H9 (cell line): ENCODE data around the gene CDH4. TPM values are rescaled to one million over a fixed set of nuclear protein-coding genes. Genes with fewer than 3 reads are reported as not detected.

ENCODE experiments used
- DNase-seq: peaks from one replicate; pipeline ENCODE4 v3.0.0-alpha.2; 2017
- H2AFZ ChIP-seq: one replicate; pipeline ENCODE4 v1.6.1; 2013; ENCODE audit warnings: mild to moderate bottlenecking, low read length, control low read depth, moderate library complexity
- H2AK5ac ChIP-seq: 2 replicates; pipeline ENCODE4 v1.6.1; 2013; ENCODE audit warnings: low read length, control low read depth, mixed read lengths; ENCODE audit not compliant: insufficient read length
- H2BK120ac ChIP-seq: one replicate; pipeline ENCODE4 v1.6.1; 2013; ENCODE audit warnings: low read depth, mild to moderate bottlenecking, low read length, control low read depth, inconsistent platforms; ENCODE audit not compliant: poor library complexity, severe bottlenecking
- H2BK12ac ChIP-seq: 2 replicates; pipeline ENCODE4 v1.6.1; 2013; ENCODE audit warnings: low read length, control low read depth, mixed read lengths, low read depth; ENCODE audit not compliant: insufficient read length
- H2BK15ac ChIP-seq: 2 replicates; pipeline ENCODE4 v1.6.1; 2013; ENCODE audit warnings: low read depth, low read length, control low read depth
- H2BK20ac ChIP-seq: one replicate; pipeline ENCODE4 v1.6.1; 2013; ENCODE audit warnings: low read depth, mild to moderate bottlenecking, low read length, control low read depth, inconsistent platforms; ENCODE audit not compliant: poor library complexity, severe bottlenecking
- H2BK5ac ChIP-seq: 2 replicates; pipeline ENCODE4 v1.6.1; 2013; ENCODE audit warnings: low read length, control low read depth, mixed read lengths; ENCODE audit not compliant: insufficient read length
- H3K14ac ChIP-seq: 2 replicates; pipeline ENCODE4 v1.6.1; 2013; ENCODE audit warnings: low read length, control low read depth; ENCODE audit not compliant: insufficient read depth
- H3K18ac ChIP-seq: 2 replicates; pipeline ENCODE4 v1.6.1; 2013; ENCODE audit warnings: low read depth, mild to moderate bottlenecking, mixed read lengths, low read length, control low read depth; ENCODE audit not compliant: insufficient read length
- H3K23ac ChIP-seq: 2 replicates; pipeline ENCODE4 v1.6.1; 2013; ENCODE audit warnings: low read length, control low read depth, mixed read lengths, low read depth; ENCODE audit not compliant: insufficient read length
- H3K23me2 ChIP-seq: 2 replicates; pipeline ENCODE4 v1.6.1; 2013; ENCODE audit warnings: low read depth, mild to moderate bottlenecking, mixed read lengths, low read length, control low read depth; ENCODE audit not compliant: insufficient read length, poor library complexity, severe bottlenecking
- H3K27ac ChIP-seq: 2 replicates; pipeline ENCODE4 v1.5.1; 2013; ENCODE audit warnings: low read length, control low read depth, mixed read lengths, low read depth; ENCODE audit not compliant: insufficient read length
- H3K27me3 ChIP-seq: 2 replicates; pipeline ENCODE4 v1.6.1; 2013; ENCODE audit warnings: low read length, control low read depth, inconsistent platforms; ENCODE audit not compliant: insufficient read depth
- H3K4ac ChIP-seq: 2 replicates; pipeline ENCODE4 v1.6.1; 2013; ENCODE audit warnings: low read depth, mild to moderate bottlenecking, control low read depth, inconsistent platforms, low read length, moderate library complexity
- H3K4me1 ChIP-seq: 2 replicates; pipeline ENCODE4 v1.6.1; 2013; ENCODE audit warnings: low read length, control low read depth, inconsistent platforms; ENCODE audit not compliant: insufficient read depth
- H3K4me2 ChIP-seq: 2 replicates; pipeline ENCODE4 v1.6.1; 2013; ENCODE audit warnings: low read length, control low read depth, mixed read lengths; ENCODE audit not compliant: insufficient read length, insufficient read depth
- H3K56ac ChIP-seq: 2 replicates; pipeline ENCODE4 v1.6.1; 2013; ENCODE audit warnings: low read depth, mild to moderate bottlenecking, mixed read lengths, low read length, control low read depth; ENCODE audit not compliant: insufficient read length
- H3K79me1 ChIP-seq: 2 replicates; pipeline ENCODE4 v1.6.1; 2013; ENCODE audit warnings: low read depth, mild to moderate bottlenecking, moderate library complexity, low read length, control low read depth, inconsistent platforms; ENCODE audit not compliant: insufficient read depth, poor library complexity, severe bottlenecking
- H3K79me2 ChIP-seq: 2 replicates; pipeline ENCODE4 v1.6.1; 2013; ENCODE audit warnings: low read length, control low read depth, inconsistent platforms; ENCODE audit not compliant: insufficient read depth
- H3K9ac ChIP-seq: 2 replicates; pipeline ENCODE4 v1.6.1; 2013; ENCODE audit warnings: low read length, control low read depth, mixed read lengths; ENCODE audit not compliant: insufficient read length; ENCODE audit errors: extremely low read depth
- H3K9me3 ChIP-seq: one replicate; pipeline ENCODE4 v1.6.1; 2013; ENCODE audit warnings: low read depth, low read length, inconsistent platforms; ENCODE audit not compliant: control insufficient read depth
- H3T11ph ChIP-seq: one replicate; pipeline ENCODE4 v1.6.1; 2013; ENCODE audit warnings: mild to moderate bottlenecking, low read length, control low read depth, inconsistent platforms
- H4K20me1 ChIP-seq: one replicate; pipeline ENCODE4 v1.6.1; 2013; ENCODE audit not compliant: control insufficient read depth, insufficient read length, insufficient read depth
- H4K5ac ChIP-seq: 2 replicates; pipeline ENCODE4 v1.6.1; 2013; ENCODE audit warnings: low read depth, mild to moderate bottlenecking, mixed read lengths, low read length, control low read depth; ENCODE audit not compliant: insufficient read length
- H4K8ac ChIP-seq: replicated peaks from 2 replicates; pipeline ENCODE4 v1.6.1; 2013; ENCODE audit warnings: low read length, control low read depth, mixed read lengths, low read depth; ENCODE audit not compliant: insufficient read length
- H4K91ac ChIP-seq: 2 replicates; pipeline ENCODE4 v1.6.1; 2013; ENCODE audit warnings: low read depth, mild to moderate bottlenecking, moderate library complexity, mixed read lengths, low read length, control low read depth; ENCODE audit not compliant: insufficient read length
- H3K27ac Mint-ChIP-seq, 3 experiments: 2 replicates in 2 of 3; 3 replicates in 1 of 3; pipeline ENCODE4 v1.8.0; 2020 to 2021; ENCODE audit warnings: mixed read lengths in 3 of 3, mild to moderate bottlenecking in 1 of 3, moderate library complexity in 1 of 3
- H3K27me3 Mint-ChIP-seq: 2 replicates; pipeline ENCODE4 v1.8.0; 2021; ENCODE audit warnings: low read depth, mild to moderate bottlenecking, moderate library complexity, mixed read lengths
- H3K36me3 Mint-ChIP-seq, 3 experiments: 2 replicates in 2 of 3; 3 replicates in 1 of 3; pipeline ENCODE4 v1.8.0; 2020 to 2021; ENCODE audit warnings: low read depth in 3 of 3, mixed read lengths in 3 of 3; ENCODE audit not compliant: insufficient read depth in 1 of 3
- H3K4me1 Mint-ChIP-seq, 2 experiments: 2 replicates each; pipeline ENCODE4 v1.8.0; 2020; ENCODE audit warnings: mixed read lengths in 2 of 2
- H3K4me3 Mint-ChIP-seq, 2 experiments: 2 replicates in 1 of 2; 3 replicates in 1 of 2; pipeline ENCODE4 v1.8.0; 2020 to 2021; ENCODE audit warnings: mild to moderate bottlenecking in 2 of 2, mixed read lengths in 2 of 2, moderate library complexity in 1 of 2
- H3K9me3 Mint-ChIP-seq, 2 experiments: 2 replicates in 1 of 2; 3 replicates in 1 of 2; pipeline ENCODE4 v1.8.0; 2020; ENCODE audit warnings: mild to moderate bottlenecking in 2 of 2, mixed read lengths in 2 of 2, moderate library complexity in 1 of 2
- whole genome bisulfite sequencing: extraction: QIAGEN DNeasy Blood & Tissue Kit; methylation state at CpG from one replicate; pipeline ENCODE4 v1.1.7; 2013; ENCODE audit warnings: missing lambda C conversion rate, low lambda C conversion rate, mixed read lengths; ENCODE audit not compliant: insufficient read length; ENCODE audit errors: extremely low coverage; 5-methylcytosine and 5-hydroxymethylcytosine counted together
- total RNA-seq: library from RNA; stranded (reverse); gene quantifications from 2 replicates; pipeline ENCODE4 v1.2.1, GENCODE V29; 2021
- TF ChIP-seq, protein P1 (sequence below): fragments of 200-600 bp; sonication (generic); conservative IDR thresholded peaks from 3 replicates; pipeline ENCODE4 v1.8.0; 2021; ENCODE audit warnings: antibody characterized with exemption, mild to moderate bottlenecking

CDH4 gene
- total RNA-seq, 1 experiment from 2014 or later: 3.0 TPM

- H3K4me1 ChIP-seq: no peaks in the 10 kb centered on the region
- Mint-ChIP-seq H3K27me3 (peaks cover 50% of the 10 kb centered on the region), H3K4me1 (no peaks in the 10 kb centered on the region), H3K9me3 (no peaks in the 10 kb centered on the region), H3K27ac (no peak overlapping the region; a peak in 1 of 7 replicates), H3K36me3 (no peaks in the 10 kb centered on the region; a peak in 1 of 7 replicates), H3K4me3 (no peak overlapping the region)
- no peaks in the 10 kb centered on the region for H4K20me1 ChIP-seq
- no peak overlapping the region for H2BK15ac ChIP-seq
- no peak overlapping the region for H3K56ac ChIP-seq
- no peak overlapping the region for H3K4me2 ChIP-seq
- H2BK120ac ChIP-seq: no peak overlapping the region
- no peak overlapping the region for H4K5ac ChIP-seq
- no peak overlapping the region for H3K9ac ChIP-seq
- H2BK5ac ChIP-seq: no peak overlapping the region
- H3K23ac ChIP-seq: no peak overlapping the region
- no peaks in the 10 kb centered on the region for H3K79me2 ChIP-seq
- no peaks in the 10 kb centered on the region for H3K9me3 ChIP-seq
- no peak overlapping the region for H3K4ac ChIP-seq
- no peaks in the 10 kb centered on the region for H3K23me2 ChIP-seq
- H3K14ac ChIP-seq: no peak overlapping the region; the same call in 1 of the 2 replicates
- H2AFZ ChIP-seq: no peak overlapping the region
- H3K18ac ChIP-seq: no peak overlapping the region
- no peak overlapping the region for H3K27ac ChIP-seq
- WGBS: no CpG with 5 or more reads among the region's 20 CpGs
- no peak for DNase-seq
- H4K91ac ChIP-seq: no peak overlapping the region
- TF ChIP-seq, protein P1, sequence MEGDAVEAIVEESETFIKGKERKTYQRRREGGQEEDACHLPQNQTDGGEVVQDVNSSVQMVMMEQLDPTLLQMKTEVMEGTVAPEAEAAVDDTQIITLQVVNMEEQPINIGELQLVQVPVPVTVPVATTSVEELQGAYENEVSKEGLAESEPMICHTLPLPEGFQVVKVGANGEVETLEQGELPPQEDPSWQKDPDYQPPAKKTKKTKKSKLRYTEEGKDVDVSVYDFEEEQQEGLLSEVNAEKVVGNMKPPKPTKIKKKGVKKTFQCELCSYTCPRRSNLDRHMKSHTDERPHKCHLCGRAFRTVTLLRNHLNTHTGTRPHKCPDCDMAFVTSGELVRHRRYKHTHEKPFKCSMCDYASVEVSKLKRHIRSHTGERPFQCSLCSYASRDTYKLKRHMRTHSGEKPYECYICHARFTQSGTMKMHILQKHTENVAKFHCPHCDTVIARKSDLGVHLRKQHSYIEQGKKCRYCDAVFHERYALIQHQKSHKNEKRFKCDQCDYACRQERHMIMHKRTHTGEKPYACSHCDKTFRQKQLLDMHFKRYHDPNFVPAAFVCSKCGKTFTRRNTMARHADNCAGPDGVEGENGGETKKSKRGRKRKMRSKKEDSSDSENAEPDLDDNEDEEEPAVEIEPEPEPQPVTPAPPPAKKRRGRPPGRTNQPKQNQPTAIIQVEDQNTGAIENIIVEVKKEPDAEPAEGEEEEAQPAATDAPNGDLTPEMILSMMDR: no peak
- H2BK12ac ChIP-seq: no peak overlapping the region
- H3K79me1 ChIP-seq: no peaks in the 10 kb centered on the region
- no peak overlapping the region for H4K8ac ChIP-seq
- H2AK5ac ChIP-seq: no peak overlapping the region
- no peak overlapping the region for H3T11ph ChIP-seq
- H2BK20ac ChIP-seq: no peak overlapping the region
- peaks cover 2% of the 10 kb centered on the region; the same call in 1 of the 2 replicates for H3K27me3 ChIP-seq
Observed at GRCh38 chr20:61664556-61665320, 412.7 kb downstream of the CDH4 start.
